ENCODE measurements around the gene TTYH2.
"Not testable (repeated sequence)": the region's sequence is repeated elsewhere in the genome, so short reads cannot be mapped to it uniquely, and the experiment has no call there.

The TTYH2 gene

DNA sequence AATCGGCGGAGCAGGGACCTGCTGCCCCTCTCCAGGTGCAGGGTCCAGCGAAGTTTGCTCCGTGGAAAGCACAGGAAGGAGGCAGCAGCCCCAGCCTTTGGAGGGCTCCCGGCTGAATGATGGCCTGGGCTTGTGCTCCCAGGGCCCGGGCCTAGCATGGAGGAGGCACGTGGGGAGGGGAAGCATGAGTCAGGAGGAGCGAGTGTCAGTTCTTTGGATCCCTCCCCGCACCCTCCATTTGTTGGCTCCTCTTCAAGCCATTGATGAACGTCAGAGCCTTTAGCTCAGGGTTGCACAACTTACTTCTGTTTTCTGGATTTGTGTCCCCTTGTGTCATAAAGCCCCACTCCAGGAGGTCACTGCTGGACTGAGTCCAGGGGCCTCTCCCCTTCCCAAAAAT is 25.8 kb downstream of the TTYH2 start:
- no peak for DNase-seq

DNA sequence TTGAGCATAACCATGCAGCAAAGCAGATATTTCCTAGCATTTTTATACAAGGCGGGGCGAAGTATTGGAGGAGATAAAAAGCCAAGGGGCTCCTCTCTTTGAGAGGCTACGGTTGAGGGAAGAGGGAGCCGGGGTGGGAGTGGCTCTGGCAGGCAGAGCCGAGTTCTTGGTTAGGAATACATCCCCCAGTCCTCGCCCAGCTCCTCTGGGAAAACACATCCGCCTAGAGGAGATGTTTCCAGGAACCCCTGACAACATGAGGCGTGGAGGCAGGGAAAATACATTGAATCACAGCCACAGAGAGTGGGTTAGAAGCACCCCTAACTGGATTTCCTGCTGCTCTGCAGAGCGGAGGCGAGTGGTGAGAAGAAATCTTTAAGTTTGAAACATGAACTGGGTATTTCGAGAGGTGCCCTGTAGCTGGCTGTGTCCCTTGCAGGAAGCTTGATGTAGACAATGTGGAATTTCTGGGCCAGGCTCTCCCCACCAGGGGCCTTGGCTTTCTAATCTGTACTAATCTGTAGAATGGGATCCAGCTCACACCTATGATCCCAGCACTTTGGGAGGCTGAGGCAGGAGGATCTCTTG is 27.3 kb downstream of the TTYH2 start:
- no peak for DNase-seq

GRCh38 chr17:74241431-74241830 is 28.1 kb downstream of the TTYH2 start:
- DNase-seq, result no peak

GRCh38 chr17:74241847-74242246 is 28.5 kb downstream of the TTYH2 start:
- no peak for DNase-seq

GRCh38 chr17:74243013-74243755 is 29.8 kb downstream of the TTYH2 start:
- DNase-seq, result no peak

- no peak for DNase-seq
These were observed 30.8 kb downstream of the TTYH2 start for GRCh38 chr17:74244128-74244527.

- no peak for DNase-seq
These were observed 31.2 kb downstream of the TTYH2 start for GRCh38 chr17:74244548-74244947.

- DNase-seq, result no peak
These were observed 31.9 kb downstream of the TTYH2 start for GRCh38 chr17:74245145-74245831.

DNA sequence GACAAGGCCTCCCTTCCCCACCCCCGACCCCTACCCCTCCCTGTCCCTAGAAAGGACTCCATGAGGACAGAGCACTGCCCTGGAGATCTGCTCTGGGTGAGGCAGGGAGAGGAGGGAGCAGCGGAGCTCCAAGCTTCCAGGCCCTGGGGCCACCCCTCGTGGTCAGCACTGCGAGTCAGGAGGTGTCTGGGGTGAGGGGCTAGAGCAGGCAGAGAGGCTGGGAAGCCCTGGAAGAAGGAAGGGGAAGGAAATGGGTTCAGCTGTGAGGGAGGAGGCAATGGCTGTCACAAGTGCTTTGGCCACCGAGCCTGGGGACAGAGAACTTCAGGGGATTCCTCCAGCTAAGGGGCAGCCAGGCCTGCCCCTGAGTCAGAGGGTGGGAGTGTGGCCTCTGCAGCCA is 32.5 kb downstream of the TTYH2 start:
- DNase-seq, result no peak

DNA sequence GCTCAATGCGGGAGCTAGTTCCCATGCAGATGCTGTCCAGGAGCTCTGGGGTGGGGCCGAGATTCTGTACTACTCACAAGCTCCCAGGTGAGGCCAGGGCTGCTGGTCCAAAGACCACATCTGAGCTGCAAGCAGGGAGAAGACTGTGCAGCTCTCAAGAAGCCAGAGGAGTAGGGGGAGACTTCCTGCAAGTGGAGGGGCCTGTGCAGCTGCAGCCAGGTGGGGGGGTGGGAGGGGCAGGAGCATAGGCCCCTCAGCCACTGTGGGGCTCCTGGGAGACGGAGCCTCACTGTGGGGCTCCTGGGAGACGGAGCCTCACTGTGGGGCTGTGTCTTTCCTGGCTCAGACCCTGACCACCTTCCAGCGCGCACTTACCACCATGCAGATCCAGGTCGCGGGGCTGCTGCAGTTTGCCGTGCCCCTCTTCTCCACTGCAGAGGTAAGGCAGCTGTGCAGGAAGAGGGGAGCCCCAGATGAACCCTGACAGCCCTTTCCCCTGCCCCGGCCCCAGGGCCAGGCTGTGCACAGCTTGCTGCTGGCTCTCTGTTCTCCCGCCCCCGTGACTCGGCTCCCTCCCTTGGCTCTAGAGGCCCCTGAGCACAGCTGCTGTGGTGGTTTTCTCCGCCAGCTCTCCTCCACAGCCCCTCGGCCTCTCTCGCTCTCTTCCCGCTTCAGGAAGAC is 36.4 kb downstream of the TTYH2 start:
- no peak for DNase-seq

- DNase-seq, result no peak
These were observed 37.1 kb downstream of the TTYH2 start for GRCh38 chr17:74250324-74250995.

DNA sequence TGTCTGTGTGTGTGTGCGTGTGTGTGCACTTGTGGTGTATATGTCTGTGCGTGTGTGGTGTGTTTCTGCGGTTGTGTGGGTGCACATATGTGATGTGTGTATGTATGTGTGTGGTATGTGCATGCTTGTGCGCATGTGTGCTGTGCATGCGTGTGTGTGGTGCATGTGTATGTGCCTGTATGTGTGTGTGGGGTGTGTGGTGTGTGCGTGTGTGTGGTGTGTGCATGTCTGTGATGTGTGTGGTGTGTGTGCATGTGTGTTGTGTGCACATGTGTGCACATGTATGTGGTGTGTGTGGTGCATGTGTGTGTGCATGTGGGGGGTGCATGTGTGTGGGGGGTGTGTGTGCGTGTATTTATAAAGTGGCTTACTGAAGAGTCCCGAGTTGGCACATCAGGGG is 37.7 kb downstream of the TTYH2 start:
- no peak for DNase-seq

GRCh38 chr17:74251569-74251968 is 38.2 kb downstream of the TTYH2 start:
- DNase-seq, result no peak

DNA sequence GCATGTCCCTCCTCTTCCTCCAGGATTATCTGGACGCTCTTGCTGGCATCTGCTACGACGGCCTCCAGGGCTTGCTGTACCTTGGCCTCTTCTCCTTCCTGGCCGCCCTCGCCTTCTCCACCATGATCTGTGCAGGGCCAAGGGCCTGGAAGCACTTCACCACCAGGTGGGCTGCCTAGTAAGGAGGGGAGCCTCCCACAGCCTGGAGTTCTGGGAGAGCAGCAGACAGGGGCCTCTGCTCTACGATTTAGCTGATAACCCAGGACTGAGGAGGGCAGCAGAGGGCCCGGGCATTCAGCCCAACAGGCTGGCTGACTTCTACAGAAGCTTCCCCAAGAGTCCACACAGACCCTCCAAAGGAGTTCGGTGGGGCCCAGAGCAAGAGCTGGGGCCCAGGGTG is 38.8 kb downstream of the TTYH2 start:
- no peak for DNase-seq

GRCh38 chr17:74253036-74253435 is 39.7 kb downstream of the TTYH2 start:
- DNase-seq, result no peak

- DNase-seq, result no peak
These were observed 43.9 kb downstream of the TTYH2 start for GRCh38 chr17:74257311-74257710.

DNA sequence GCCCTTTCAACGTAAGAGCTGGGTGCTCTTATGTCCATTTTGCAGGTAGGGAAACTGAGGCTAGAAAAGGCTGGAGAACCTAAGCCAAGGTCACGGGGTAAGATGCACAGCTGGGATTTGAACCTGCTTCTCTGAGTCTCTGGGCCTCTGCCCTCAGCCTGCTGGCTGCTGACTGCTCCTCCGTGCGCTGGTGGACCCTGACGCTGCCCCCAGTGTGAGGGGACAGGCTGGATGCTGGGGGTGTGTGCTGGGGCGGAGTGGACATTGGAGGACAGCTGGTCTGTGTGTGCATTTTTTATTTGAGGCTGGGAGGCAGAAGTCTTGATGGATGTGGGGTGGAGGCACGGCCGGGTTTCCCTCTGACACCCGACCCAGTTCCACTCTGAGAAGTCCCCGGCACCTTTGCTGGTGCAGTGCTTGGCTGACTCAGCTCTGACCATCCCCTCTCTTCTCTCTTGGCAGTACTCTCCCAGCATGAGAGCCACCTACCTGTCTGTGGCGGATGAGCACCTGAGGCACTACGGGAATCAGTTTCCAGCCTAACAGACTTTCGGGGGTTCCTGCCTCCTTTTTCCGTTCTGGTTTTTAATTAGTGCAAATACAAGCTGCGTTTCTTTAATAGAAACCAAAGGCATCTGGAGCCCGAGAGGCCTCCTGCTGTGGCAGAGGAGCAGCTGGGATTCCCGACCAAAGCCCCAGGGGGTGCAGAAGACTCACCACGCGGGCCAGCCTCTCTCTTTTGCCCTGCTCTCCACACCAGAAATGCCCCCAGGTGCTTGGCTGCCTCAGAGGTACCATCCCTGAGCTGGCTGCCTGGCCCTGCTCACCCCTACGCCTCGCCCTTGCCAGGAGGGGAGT is 46.5 kb downstream of the TTYH2 start:
- peak; percentile 60 for DNase-seq

DNA sequence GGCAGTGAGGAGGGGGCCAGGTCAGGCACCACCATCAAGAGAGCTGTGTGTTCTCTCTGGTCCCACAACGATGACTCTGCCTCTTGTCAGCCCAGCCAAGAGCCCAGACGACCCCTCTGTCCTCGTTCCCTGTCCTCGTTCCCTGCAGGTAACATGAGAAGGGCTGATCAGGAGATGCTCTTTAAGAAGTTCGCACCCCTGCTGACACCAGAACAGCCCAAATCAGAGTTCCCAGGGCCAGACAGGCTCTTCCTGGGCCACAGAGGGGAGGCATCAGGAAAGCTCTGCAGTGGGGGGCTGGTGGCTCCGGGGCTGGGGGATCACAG is 47.1 kb downstream of the TTYH2 start:
- DNase-seq, result no peak

- DNase-seq, result no peak
These were observed 49.2 kb downstream of the TTYH2 start for GRCh38 chr17:74262601-74263000.

- not testable (repeated sequence) for DNase-seq
These were observed 53.7 kb downstream of the TTYH2 start for GRCh38 chr17:74267054-74267453.

DNA sequence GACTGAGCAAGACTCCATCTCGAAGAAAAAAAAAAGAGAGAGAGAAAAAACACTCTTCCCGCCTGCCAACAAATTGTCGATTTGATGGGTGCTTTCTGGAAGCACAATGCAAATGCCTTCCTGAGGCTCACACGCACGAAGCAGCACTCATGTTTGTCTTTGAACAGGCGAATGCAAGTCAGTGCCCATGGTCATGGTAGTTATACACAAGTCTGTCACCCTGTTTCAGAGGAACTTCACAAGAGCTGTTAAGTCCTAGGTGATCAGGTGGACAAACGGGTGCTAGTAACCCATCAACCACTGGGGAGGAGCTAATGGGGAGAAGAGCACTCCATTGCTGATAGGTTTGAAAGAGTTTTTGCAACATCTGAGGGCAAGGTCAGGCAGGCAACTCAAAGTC is 54.2 kb downstream of the TTYH2 start:
- no peak for DNase-seq

DNA sequence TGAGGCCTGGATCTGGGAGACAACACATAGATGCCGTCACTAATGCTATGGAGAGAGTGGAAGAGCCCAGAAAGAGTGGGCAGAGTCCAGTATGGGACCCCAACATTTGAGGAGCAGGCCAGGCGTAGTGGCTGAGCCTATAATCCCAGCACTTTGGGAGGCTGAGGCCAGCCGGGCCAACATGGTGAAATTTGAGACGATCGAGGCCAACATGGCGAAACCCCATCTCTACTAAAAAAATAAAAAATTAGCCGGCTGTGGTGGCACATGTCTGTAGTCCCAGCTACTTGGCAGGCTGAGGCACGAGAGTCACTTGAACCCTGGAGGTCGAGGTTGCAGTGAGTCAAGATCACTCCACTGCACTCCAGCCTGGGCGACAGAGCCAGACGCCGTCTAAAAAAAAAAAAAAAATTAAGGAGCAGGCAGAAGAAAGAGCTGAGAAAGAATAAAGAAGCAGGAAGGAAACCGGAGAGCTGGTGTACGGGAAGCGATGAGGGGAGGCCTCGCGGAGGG is 54.7 kb downstream of the TTYH2 start:
- DNase-seq, result no peak
